ENCODE measurements around the gene ITSN2.

DNA sequence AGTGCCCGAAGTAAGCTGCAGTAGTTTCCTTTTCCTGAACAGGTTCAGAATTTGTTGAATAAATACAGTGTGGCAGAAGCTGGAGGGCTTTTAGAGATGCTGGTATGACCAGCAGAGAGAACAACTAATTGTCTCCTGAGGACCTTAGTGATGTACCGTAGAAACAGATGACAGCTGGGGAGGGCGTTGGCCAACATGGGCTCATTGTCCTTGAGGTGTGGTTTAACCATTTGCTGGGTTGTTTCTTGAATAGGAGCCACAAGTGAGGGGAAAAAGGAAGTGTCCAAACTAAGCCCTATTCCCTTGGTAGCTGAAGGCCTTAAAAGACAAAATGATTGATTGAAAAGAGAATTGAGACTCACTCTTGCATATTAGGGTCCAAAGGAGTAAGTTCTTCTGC, 197.2 kb downstream of the ITSN2 start:
- TF ChIP-seq, protein P1, sequence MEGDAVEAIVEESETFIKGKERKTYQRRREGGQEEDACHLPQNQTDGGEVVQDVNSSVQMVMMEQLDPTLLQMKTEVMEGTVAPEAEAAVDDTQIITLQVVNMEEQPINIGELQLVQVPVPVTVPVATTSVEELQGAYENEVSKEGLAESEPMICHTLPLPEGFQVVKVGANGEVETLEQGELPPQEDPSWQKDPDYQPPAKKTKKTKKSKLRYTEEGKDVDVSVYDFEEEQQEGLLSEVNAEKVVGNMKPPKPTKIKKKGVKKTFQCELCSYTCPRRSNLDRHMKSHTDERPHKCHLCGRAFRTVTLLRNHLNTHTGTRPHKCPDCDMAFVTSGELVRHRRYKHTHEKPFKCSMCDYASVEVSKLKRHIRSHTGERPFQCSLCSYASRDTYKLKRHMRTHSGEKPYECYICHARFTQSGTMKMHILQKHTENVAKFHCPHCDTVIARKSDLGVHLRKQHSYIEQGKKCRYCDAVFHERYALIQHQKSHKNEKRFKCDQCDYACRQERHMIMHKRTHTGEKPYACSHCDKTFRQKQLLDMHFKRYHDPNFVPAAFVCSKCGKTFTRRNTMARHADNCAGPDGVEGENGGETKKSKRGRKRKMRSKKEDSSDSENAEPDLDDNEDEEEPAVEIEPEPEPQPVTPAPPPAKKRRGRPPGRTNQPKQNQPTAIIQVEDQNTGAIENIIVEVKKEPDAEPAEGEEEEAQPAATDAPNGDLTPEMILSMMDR (optimal IDR thresholded peaks at IDR 0.05 in 1 of 3, IDR thresholded peaks at IDR 0.05 in 1 of 3, conservative IDR thresholded peaks at IDR 0.05 in 1 of 3; ENCODE audit: extremely low read depth in 1 of 3, insufficient read depth in 2 of 3, low read length in 3 of 3) = no peak
- TF ChIP-seq EZH2 (IDR thresholded peaks at IDR 0.05; ENCODE audit: low read length) = no peak

Data from keratinocyte (primary cell).